ENCODE measurements around the gene TMEM253. TPM values are rescaled to one million over a fixed set of nuclear protein-coding genes. Genes with fewer than 3 reads are reported as not detected.

Gene TMEM253
- total RNA-seq, 1 donor = not detected

DNA sequence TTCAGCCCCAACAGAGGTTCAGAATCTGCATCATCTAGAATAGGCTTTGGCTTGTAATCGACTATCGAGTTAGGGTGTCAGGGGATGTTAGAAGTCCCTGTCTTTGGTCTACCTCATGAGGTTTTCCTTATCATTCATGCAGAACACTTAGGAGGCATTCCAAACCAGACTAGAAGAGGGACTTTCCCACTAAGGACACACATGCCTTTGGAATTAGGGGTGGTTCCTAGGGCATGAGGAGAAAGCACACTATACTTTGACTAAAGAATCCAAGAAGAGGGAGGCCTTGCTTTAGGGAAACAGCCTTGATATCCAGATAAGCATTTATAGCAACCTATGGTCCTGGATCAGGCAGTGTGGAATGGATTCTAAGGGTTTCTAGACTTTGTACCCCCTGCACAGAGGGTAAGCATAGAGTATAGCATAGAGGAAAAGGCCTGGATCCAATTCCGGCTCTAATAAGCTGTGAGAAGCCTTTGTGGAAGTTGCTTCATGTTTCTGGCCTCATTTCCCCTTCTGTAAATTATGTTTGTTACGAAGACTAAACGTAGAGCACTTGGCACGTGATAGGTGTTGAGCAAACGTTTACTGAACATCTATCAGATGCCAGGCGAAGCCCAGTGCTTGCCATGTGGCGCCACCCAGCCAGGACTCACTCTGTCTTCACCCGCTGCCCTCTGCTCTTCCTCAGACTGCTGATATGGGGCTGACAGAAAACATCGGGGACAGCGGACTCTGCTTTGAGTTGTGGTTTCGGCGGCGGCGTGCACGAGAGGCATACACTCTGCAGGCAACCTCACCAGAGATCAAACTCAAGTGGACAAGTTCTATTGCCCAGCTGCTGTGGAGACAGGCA lies 15.6 kb upstream of the TMEM253 start:
- peaks cover 5% of the 10 kb centered on the region for H4K20me1 ChIP-seq (ENCODE audit: insufficient read depth, low read length)
- H3K4me2 ChIP-seq (ENCODE audit: insufficient read depth, low read length) = peak overlapping the region; percentile 14
- H3K36me3 ChIP-seq (ENCODE audit: insufficient read depth, low read length) = peaks cover 69% of the 10 kb centered on the region
- no peaks in the 10 kb centered on the region for H3K79me2 ChIP-seq (ENCODE audit: insufficient read depth, low read length)
- no peak for TF ChIP-seq CTCF (IDR thresholded peaks at IDR 0.05; ENCODE audit: extremely low read depth, low read depth, low read length)
- peak; percentile 98 for DNase-seq (ENCODE audit: insufficient read length, low spot score, missing footprints)
- no peak overlapping the region for H3K4me3 ChIP-seq (ENCODE audit: insufficient read depth, low read length)
- peak overlapping the region; percentile 64 for H3K27ac ChIP-seq (ENCODE audit: low read depth, low read length)
- no peaks in the 10 kb centered on the region for H3K9me3 ChIP-seq (ENCODE audit: low read depth, low read length)
- H2AFZ ChIP-seq (ENCODE audit: low read length) = no peak overlapping the region
- peaks cover 10% of the 10 kb centered on the region for H3K4me1 ChIP-seq (ENCODE audit: insufficient read depth, low read length)
- H3K27me3 ChIP-seq (ENCODE audit: insufficient read depth, low read length) = no peaks in the 10 kb centered on the region

DNA sequence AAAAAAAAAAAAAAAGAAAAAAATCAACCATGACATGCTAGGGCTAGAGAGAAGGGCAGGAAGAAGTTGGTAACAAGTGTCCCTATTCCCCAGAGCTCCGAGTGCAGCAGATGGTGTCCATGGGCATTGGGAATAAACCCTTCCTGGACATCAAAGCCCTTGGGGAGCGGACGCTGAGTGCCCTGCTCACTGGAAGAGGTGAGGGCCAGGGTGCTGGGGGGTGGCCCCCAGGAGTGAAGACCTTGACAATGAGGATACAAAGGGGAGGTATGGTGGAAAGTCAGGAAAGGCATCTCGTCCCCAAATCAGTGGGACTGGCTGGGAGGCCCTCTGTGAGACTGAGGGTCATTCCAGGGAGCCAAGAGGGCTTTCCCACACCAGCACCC lies 14.0 kb upstream of the TMEM253 start:
- H3K9me3 ChIP-seq (ENCODE audit: low read depth, low read length) = no peaks in the 10 kb centered on the region
- H3K4me2 ChIP-seq (ENCODE audit: insufficient read depth, low read length) = no peak overlapping the region
- DNase-seq (ENCODE audit: insufficient read length, low spot score, missing footprints) = no peak
- peaks cover 10% of the 10 kb centered on the region for H3K4me1 ChIP-seq (ENCODE audit: insufficient read depth, low read length)
- H3K4me3 ChIP-seq (ENCODE audit: insufficient read depth, low read length) = no peak overlapping the region
- peaks cover 61% of the 10 kb centered on the region for H3K36me3 ChIP-seq (ENCODE audit: insufficient read depth, low read length)
- TF ChIP-seq CTCF (IDR thresholded peaks at IDR 0.05; ENCODE audit: extremely low read depth, low read depth, low read length) = no peak
- H4K20me1 ChIP-seq (ENCODE audit: insufficient read depth, low read length) = peaks cover 5% of the 10 kb centered on the region
- no peaks in the 10 kb centered on the region for H3K79me2 ChIP-seq (ENCODE audit: insufficient read depth, low read length)
- peak overlapping the region; percentile 80 for H3K27ac ChIP-seq (ENCODE audit: low read depth, low read length)
- no peaks in the 10 kb centered on the region for H3K27me3 ChIP-seq (ENCODE audit: insufficient read depth, low read length)
- H2AFZ ChIP-seq (ENCODE audit: low read length) = no peak overlapping the region

DNA sequence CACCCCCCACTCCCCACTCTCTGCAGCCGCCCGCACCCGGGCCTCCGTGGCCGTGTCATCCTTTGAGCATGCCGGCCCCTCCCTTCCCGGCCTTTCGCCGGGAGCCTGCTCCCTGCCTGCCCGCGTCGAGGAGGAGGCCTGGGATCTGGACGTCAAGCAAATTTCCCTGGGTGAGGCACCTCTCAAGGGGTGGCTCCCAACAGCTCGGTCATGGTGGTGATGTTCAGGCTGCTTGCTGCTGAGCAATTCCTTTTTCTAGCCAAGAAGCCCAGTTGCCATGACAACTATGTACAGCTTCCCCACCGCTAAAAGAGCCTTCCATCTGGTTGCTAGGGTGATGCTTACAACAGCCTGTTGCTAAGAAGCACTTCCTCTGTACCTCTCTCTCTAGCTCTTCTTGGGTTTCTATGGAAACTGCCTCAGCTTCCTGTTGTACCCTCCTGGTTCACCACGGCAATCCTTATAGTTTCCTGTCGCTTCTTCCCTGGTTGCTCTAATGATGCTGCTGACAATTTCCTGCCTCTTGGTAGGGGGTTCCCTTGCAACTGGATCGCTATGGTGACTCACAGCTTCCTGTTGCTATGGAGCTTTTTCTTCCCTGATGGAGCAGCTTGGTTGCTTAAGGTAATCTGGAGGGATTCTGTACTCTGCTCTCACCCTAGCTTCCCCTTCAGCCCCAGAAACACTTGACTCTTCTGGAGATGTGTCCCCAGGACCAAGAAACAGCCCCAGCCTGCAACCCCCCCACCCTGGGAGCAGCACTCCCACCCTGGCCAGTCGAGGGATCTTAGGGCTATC lies 13.4 kb upstream of the TMEM253 start:
- peaks cover 55% of the 10 kb centered on the region for H3K36me3 ChIP-seq (ENCODE audit: insufficient read depth, low read length)

More for the DNA sequence above, 13.4 kb upstream of the TMEM253 start:
- Histone ChIP-seq H3K79me2 (ENCODE audit: insufficient read depth, low read length) (no peaks in the 10 kb centered on the region), H4K20me1 (ENCODE audit: insufficient read depth, low read length) (peaks cover 5% of the 10 kb centered on the region), H3K27me3 (ENCODE audit: insufficient read depth, low read length) (no peaks in the 10 kb centered on the region), H3K4me1 (ENCODE audit: insufficient read depth, low read length) (peaks cover 10% of the 10 kb centered on the region), H3K4me3 (ENCODE audit: insufficient read depth, low read length) (no peak overlapping the region), H3K27ac (ENCODE audit: low read depth, low read length) (peak overlapping the region; percentile 80), H3K4me2 (ENCODE audit: insufficient read depth, low read length) (no peak overlapping the region), H2AFZ (ENCODE audit: low read length) (no peak overlapping the region), H3K9me3 (ENCODE audit: low read depth, low read length) (no peaks in the 10 kb centered on the region)
- no peak for TF ChIP-seq CTCF (IDR thresholded peaks at IDR 0.05; ENCODE audit: extremely low read depth, low read depth, low read length)
- peak; percentile 98 for DNase-seq (ENCODE audit: insufficient read length, low spot score, missing footprints)
